GM18508 (cell line): ENCODE data around the gene AP5M1.
"Not testable (repeated sequence)": the region's sequence is repeated elsewhere in the genome, so short reads cannot be mapped to it uniquely, and the experiment has no call there.

Experiments
- ATAC-seq: cut with Tn5 transposase; IDR thresholded peaks from one replicate; pipeline ENCODE4 v1.9.1; 2021; ENCODE audit warnings: moderate number of reproducible peaks; ENCODE audit not compliant: insufficient read depth, unreplicated experiment

The AP5M1 gene

DNA sequence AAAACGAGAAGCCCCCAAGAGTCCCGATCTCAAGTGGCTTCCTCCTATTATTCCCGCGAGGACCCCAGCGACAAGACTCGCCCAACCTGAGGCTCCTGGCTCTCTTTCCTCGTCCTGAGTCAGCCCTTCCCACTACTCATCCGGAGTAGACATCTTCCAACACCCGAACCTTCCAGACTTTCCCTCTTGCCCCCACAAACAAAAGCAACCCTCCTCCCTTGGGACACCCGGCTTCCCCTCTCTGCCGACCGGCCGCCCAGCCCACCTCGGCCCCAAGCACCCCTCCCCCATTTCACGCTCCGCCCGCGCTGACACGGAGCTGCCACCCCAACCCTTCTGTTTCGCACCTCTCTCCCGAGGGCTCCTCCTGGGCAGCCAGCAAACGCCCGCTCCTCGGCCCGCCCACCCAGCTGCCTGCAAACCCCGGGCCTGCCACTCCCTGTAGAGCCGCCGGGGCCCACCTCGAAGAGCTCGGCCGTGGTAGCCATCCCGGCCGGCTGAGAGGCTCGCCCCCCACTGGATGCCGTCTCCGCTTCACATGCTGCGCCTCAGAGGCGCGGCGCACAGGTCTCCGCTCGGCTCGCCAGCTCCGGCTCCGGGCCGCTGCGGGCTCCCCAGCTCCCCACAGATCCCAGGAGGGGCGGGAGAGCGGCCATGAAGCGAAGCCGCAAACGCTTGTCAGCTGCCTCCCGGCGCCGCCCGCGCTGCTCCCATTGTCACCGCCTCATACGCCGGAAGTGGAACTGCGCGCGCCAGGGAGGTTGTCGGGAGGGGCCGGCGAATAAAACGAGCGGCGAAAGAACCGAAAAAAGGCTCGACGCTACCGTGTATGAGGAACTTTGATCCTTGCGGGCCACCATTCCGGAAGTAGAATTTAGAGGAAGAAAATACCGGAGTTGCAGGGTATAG lies at the start of gene AP5M1, which contains the start of gene EXOC5:
TSS of gene AP5M1 (plus strand) at position 811 of the 909 bp plus-strand sequence. CDS start 344 bp downstream, outside the sequence.
TSS of gene EXOC5 (minus strand) at position 745 of the 909 bp plus-strand sequence. CDS start at position 488, 257 bp downstream.
- ATAC-seq, result peak; percentile 64

- ATAC-seq, result no peak
These were observed 46.8 kb upstream of the AP5M1 start for GRCh38 chr14:57221931-57222330.

- no peak for ATAC-seq
These were observed 41.7 kb upstream of the AP5M1 start for GRCh38 chr14:57227083-57227482.

GRCh38 chr14:57228320-57228719 lies 40.5 kb upstream of the AP5M1 start:
- not testable (repeated sequence) for ATAC-seq

DNA sequence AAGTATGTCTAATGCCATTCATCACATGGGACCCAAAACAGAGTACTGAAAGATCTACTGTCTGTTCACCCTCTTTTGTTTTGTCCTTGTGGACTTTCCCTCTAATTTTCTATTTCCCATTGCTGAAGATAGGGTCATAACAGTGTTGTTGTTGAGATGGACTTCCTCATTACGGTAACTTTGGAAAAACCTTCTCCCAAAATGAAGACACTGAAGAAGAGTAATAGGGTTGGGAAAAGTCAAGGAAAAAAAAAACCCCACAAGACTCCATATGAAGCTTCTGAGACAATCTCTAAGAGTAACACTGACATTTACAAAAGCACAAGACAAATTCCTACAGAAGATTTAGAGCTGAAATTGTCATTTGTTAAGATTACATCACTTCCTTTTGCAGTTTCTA lies 36.8 kb upstream of the AP5M1 start:
- no peak for ATAC-seq

DNA sequence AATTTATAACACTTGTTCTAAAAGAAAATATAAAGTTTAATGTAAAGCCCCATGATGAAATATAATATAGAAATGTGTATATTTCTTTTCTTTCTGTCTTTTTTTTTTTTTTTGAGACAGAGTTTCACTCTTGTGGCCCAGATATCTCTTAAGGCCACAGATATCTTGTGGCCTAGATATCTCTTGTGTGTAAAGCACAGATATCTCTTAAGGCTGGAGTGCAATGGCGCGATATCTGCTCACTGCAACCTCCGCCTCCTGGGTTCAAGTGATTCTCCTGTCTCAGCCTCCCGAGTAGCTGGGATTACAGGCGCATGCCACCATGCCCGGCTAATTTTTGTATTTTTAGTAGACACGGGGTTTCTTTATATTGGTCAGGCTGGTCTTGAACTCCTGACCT lies 28.7 kb upstream of the AP5M1 start:
- not testable (repeated sequence) for ATAC-seq

GRCh38 chr14:57243320-57243719 lies 25.5 kb upstream of the AP5M1 start:
- no peak for ATAC-seq

- ATAC-seq, result no peak
These were observed 24.7 kb upstream of the AP5M1 start for GRCh38 chr14:57244106-57244505.

DNA sequence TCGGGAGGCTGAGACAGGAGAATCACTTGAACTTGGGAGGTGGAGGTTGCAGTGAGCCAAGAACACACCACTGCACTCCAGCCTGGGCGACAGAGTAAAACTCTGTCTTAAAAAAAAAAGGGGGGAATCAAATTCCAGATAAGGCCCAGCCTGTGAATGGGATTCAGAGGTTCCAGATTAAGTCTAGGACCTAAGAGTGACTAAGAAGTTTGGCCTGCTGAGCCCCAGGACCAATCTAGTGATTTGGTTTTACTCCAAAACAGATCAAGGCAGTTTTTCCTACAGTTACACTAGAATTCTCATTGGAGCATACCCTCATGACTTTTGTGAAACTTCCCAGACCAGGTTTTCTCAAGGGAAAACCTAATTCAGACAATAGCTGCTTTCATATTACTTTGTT lies 22.8 kb upstream of the AP5M1 start:
- ATAC-seq, result no peak

- ATAC-seq, result no peak
These were observed 21.7 kb upstream of the AP5M1 start for GRCh38 chr14:57246933-57247657.

DNA sequence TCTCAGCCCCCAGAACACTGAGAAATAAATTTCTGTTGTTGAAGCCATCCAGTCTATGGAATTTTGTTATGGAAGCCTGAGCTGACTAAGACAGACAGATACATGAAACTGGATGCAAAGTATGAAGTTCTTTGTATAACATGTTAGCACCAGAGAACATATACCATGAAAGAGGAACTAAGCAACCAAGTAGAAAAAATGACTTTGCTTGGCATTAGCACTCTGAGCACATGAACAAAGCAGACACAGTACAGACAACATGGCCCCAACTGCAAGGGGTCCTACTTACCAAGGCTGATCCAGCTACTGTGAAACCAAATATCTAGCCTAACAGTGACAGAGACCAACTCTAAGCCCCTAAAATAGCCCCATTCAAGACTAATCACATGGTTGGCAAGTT lies 13.9 kb upstream of the AP5M1 start:
- no peak for ATAC-seq

DNA sequence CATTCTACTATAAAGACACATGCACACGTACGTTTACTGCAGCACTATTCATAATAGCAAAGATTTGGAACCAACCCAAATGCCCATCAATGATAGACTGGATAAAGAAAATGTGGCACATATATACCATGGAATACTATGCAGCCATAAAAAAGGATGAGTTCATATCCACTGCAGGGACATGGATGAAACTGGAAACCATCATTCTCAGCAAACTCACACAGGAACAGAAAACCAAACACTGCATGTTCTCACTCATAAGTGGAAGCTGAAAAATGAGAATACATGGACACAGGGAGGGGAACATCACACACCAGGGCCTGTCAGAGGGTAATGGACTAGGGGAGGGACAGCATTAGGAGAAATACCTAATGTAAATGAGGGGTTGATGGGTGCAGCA lies 10.6 kb upstream of the AP5M1 start:
- ATAC-seq, result not testable (repeated sequence)

GRCh38 chr14:57259672-57260071 lies 9.1 kb upstream of the AP5M1 start:
- ATAC-seq, result no peak

DNA sequence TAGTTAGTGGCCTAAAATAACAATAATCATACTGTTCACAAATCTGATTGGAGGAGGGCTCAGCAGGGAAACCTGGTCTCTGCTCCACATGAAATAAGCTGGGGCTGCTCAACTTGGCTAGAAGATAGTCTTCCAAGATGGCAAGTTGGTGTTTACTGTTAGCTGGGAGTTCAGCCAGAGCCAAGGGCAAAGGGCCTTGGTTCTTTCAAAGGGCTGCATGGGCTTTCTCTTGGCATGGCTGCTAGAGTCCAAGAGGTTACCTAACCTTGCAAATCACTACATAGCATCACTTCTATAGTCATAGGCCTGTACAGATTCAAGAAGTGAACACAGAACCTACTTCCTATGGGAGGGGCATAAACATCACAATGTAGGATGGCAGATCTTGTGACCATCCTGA lies 7.2 kb upstream of the AP5M1 start:
- no peak for ATAC-seq

GRCh38 chr14:57262117-57262516 lies 6.7 kb upstream of the AP5M1 start:
- ATAC-seq, result no peak

- no peak for ATAC-seq
These were observed 2.7 kb upstream of the AP5M1 start for GRCh38 chr14:57266065-57266464.

- no peak for ATAC-seq
These were observed 4.5 kb downstream of the AP5M1 start for GRCh38 chr14:57273236-57273635.

DNA sequence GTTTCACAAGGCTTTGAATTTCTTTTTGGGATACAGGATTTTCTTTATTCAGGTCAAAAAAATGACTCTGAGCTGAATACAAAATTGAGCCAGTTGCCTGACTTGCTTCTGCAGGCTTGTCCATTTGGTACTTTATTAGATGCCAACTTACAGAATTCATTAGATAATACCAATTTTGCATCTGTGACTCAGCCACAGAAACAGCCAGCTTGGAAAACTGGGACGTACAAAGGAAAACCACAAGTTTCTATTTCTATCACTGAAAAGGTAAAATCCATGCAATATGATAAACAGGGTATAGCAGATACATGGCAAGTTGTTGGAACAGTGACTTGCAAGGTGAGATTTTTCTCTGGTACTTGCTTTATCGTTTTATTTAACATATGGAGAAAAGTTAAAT lies 5.8 kb downstream of the AP5M1 start:
- no peak for ATAC-seq

GRCh38 chr14:57275023-57275664 lies 6.4 kb downstream of the AP5M1 start:
- no peak for ATAC-seq

- ATAC-seq, result no peak
These were observed 8.3 kb downstream of the AP5M1 start for GRCh38 chr14:57277062-57277461.

GRCh38 chr14:57287745-57288144 lies 19.0 kb downstream of the AP5M1 start:
- ATAC-seq, result no peak
